Activated CD4-positive, CD25-positive, alpha-beta regulatory T cell (primary cell): ENCODE results near the gene RBMS3.

Experiments used
- DNase-seq, 4 experiments: peaks; one replicate each; lab custom pipeline; 2025; lab: John Stamatoyannopoulos, UW

Gene RBMS3

GRCh38 chr3:29576675-29577074 lies 295.8 kb downstream of the RBMS3 start:
- DNase-seq = no peak

- DNase-seq = no peak
Observed at GRCh38 chr3:29577250-29577649, 296.4 kb downstream of the RBMS3 start.

- DNase-seq = no peak
Observed at GRCh38 chr3:29581311-29581710, 300.4 kb downstream of the RBMS3 start.

- DNase-seq = no peak
Observed at GRCh38 chr3:29582273-29582672, 301.4 kb downstream of the RBMS3 start.

- DNase-seq = no peak
Observed at GRCh38 chr3:29583861-29584260, 303.0 kb downstream of the RBMS3 start.

- DNase-seq = no peak
Observed at GRCh38 chr3:29585368-29585767, 304.5 kb downstream of the RBMS3 start.

- no peak for DNase-seq
Observed at GRCh38 chr3:29587340-29587739, 306.5 kb downstream of the RBMS3 start.

- no peak for DNase-seq
Observed at GRCh38 chr3:29590012-29590411, 309.1 kb downstream of the RBMS3 start.

GRCh38 chr3:29590461-29590860 lies 309.6 kb downstream of the RBMS3 start:
- DNase-seq = no peak

GRCh38 chr3:29591579-29591978 lies 310.7 kb downstream of the RBMS3 start:
- no peak for DNase-seq

GRCh38 chr3:29593802-29594201 lies 312.9 kb downstream of the RBMS3 start:
- no peak for DNase-seq

GRCh38 chr3:29594261-29594660 lies 313.4 kb downstream of the RBMS3 start:
- DNase-seq = no peak

- DNase-seq = no peak
Observed at GRCh38 chr3:29597376-29598008, 316.6 kb downstream of the RBMS3 start.

- DNase-seq = no peak
Observed at GRCh38 chr3:29601861-29602585, 321.2 kb downstream of the RBMS3 start.

GRCh38 chr3:29605845-29606244 lies 325.0 kb downstream of the RBMS3 start:
- no peak for DNase-seq

- no peak for DNase-seq
Observed at GRCh38 chr3:29606416-29606815, 325.5 kb downstream of the RBMS3 start.

GRCh38 chr3:29608414-29609327 lies 327.8 kb downstream of the RBMS3 start:
- no peak for DNase-seq

GRCh38 chr3:29609328-29609811 lies 328.5 kb downstream of the RBMS3 start:
- no peak for DNase-seq

- DNase-seq = no peak
Observed at GRCh38 chr3:29610781-29611180, 329.9 kb downstream of the RBMS3 start.

- no peak for DNase-seq
Observed at GRCh38 chr3:29611252-29611651, 330.4 kb downstream of the RBMS3 start.

- no peak for DNase-seq
Observed at GRCh38 chr3:29612536-29612935, 331.7 kb downstream of the RBMS3 start.

GRCh38 chr3:29614954-29615353 lies 334.1 kb downstream of the RBMS3 start:
- no peak for DNase-seq
